IMR-90 (cell line): ENCODE measurements around the gene MAML2. TPM values are rescaled to one million over a fixed set of nuclear protein-coding genes. Genes with fewer than 3 reads are reported as not detected.

Experiments used
- ATAC-seq: fragments of 200-7000 bp; cut with Tn5 transposase; 2 replicates; pipeline ENCODE4 v1.9.1; 2020; ENCODE audit warnings: low read depth, mild to moderate bottlenecking, moderate library complexity
- BruUV-seq: library from RNA; stranded (reverse); fragments of 400-500 nt; replicated peaks from 2 replicates; lab custom pipeline; 2021; lab: Mats Ljungman, UMichigan
- CTCF ChIA-PET: fragments of 300-600 bp; formaldehyde crosslinking; extraction: SDS; loops from one replicate; lab custom pipeline; 2021; ENCODE audit warnings: antibody characterized with exemption; lab: Yijun Ruan, JAX
- POLR2A ChIA-PET: fragments of 300-600 bp; sonication (Branson Sonifier 250); formaldehyde crosslinking; loops from one replicate; lab custom pipeline; 2022; ENCODE audit warnings: antibody characterized with exemption; ENCODE audit not compliant: unreplicated experiment; lab: Charles Lee
- DNase-seq: peaks from one replicate; pipeline ENCODE4 v3.0.0; 2013
- H2AFZ ChIP-seq: replicated peaks from 2 replicates; pipeline ENCODE3; 2013; ENCODE audit warnings: low read length, mild to moderate bottlenecking; ENCODE audit not compliant: poor library complexity
- H2AK5ac ChIP-seq: 2 replicates; pipeline ENCODE4 v1.6.1; 2013; ENCODE audit warnings: low read depth, low read length, inconsistent platforms
- H2AK9ac ChIP-seq: replicated peaks from 2 replicates; pipeline ENCODE3; 2013; ENCODE audit warnings: mild to moderate bottlenecking, low read depth, low read length, moderate library complexity; ENCODE audit not compliant: poor library complexity
- H2BK120ac ChIP-seq: 2 replicates; pipeline ENCODE4 v1.6.1; 2013; ENCODE audit warnings: low read depth, low read length, inconsistent platforms
- H2BK15ac ChIP-seq: 3 replicates; pipeline ENCODE4 v1.6.1; 2013; ENCODE audit warnings: low read depth, low read length, inconsistent platforms
- H2BK20ac ChIP-seq: 2 replicates; pipeline ENCODE4 v1.6.1; 2013; ENCODE audit warnings: low read depth, mild to moderate bottlenecking, inconsistent platforms, low read length, moderate library complexity
- H2BK5ac ChIP-seq: 2 replicates; pipeline ENCODE4 v1.6.1; 2013; ENCODE audit warnings: mild to moderate bottlenecking, low read depth, low read length, inconsistent platforms; ENCODE audit not compliant: poor library complexity, severe bottlenecking
- H3K14ac ChIP-seq: replicated peaks from 2 replicates; pipeline ENCODE4 v1.6.1; 2013; ENCODE audit warnings: low read depth, low read length, inconsistent platforms
- H3K18ac ChIP-seq: 2 replicates; pipeline ENCODE4 v1.6.1; 2013; ENCODE audit warnings: low read depth, low read length, control low read depth
- H3K23ac ChIP-seq: 2 replicates; pipeline ENCODE4 v1.6.1; 2013; ENCODE audit warnings: low read depth, low read length, inconsistent platforms
- H3K27ac ChIP-seq: 2 replicates; pipeline ENCODE4 v1.5.1; 2013; ENCODE audit warnings: mild to moderate bottlenecking, control low read depth, low read length; ENCODE audit not compliant: insufficient read depth
- H3K27me3 ChIP-seq: 2 replicates; pipeline ENCODE4 v1.6.1; 2013; ENCODE audit warnings: low read length; ENCODE audit not compliant: control insufficient read depth, insufficient read depth
- H3K36me3 ChIP-seq: 2 replicates; pipeline ENCODE4 v1.6.1; 2013; ENCODE audit warnings: low read length, mixed read lengths; ENCODE audit not compliant: control insufficient read depth, insufficient read depth
- H3K4ac ChIP-seq: 2 replicates; pipeline ENCODE4 v1.6.1; 2013; ENCODE audit warnings: low read depth, low read length, inconsistent platforms
- H3K4me1 ChIP-seq: 2 replicates; pipeline ENCODE4 v1.6.1; 2013; ENCODE audit warnings: low read length, mixed read lengths; ENCODE audit not compliant: control insufficient read depth, insufficient read depth
- H3K4me2 ChIP-seq: 2 replicates; pipeline ENCODE4 v1.6.1; 2013; ENCODE audit warnings: low read depth, mild to moderate bottlenecking, control low read depth, low read length, moderate library complexity
- H3K4me3 ChIP-seq: 2 replicates; pipeline ENCODE4 v1.5.1; 2013; ENCODE audit warnings: low read depth, mild to moderate bottlenecking, control low read depth, low read length, moderate library complexity; ENCODE audit not compliant: insufficient read depth
- H3K56ac ChIP-seq: 2 replicates; pipeline ENCODE4 v1.6.1; 2013; ENCODE audit warnings: low read length, inconsistent platforms; ENCODE audit not compliant: insufficient read depth; ENCODE audit errors: extremely low read depth
- H3K79me1 ChIP-seq, 2 experiments: 2 replicates each; pipeline ENCODE4 v1.6.1; 2013; ENCODE audit warnings: low read length in 2 of 2, inconsistent platforms in 1 of 2, low read depth in 1 of 2
- H3K9ac ChIP-seq: 2 replicates; pipeline ENCODE4 v1.6.1; 2013; ENCODE audit warnings: low read depth, low read length, control low read depth
- H3K9me1 ChIP-seq: 2 replicates; pipeline ENCODE4 v1.6.1; 2013; ENCODE audit warnings: low read length, inconsistent platforms; ENCODE audit not compliant: insufficient read depth
- H3K9me3 ChIP-seq: 2 replicates; pipeline ENCODE4 v1.6.1; 2013; ENCODE audit warnings: low read length; ENCODE audit not compliant: control insufficient read depth, insufficient read depth
- H4K20me1 ChIP-seq: 2 replicates; pipeline ENCODE4 v1.6.1; 2013; ENCODE audit warnings: low read length, inconsistent platforms; ENCODE audit not compliant: insufficient read depth
- H4K5ac ChIP-seq: 2 replicates; pipeline ENCODE4 v1.6.1; 2013; ENCODE audit warnings: mild to moderate bottlenecking, low read depth, low read length, control low read depth
- H4K8ac ChIP-seq, 2 experiments: 2 replicates each; pipeline ENCODE4 v1.6.1; 2013; ENCODE audit warnings: low read depth in 2 of 2, low read length in 2 of 2, control low read depth in 1 of 2, inconsistent platforms in 1 of 2
- H4K91ac ChIP-seq: 2 replicates; pipeline ENCODE4 v1.6.1; 2013; ENCODE audit warnings: low read depth, low read length, inconsistent platforms; ENCODE audit not compliant: insufficient read depth
- BHLHE40 ChIP-seq: fragments of 150-350 bp; IDR thresholded peaks from 2 replicates; pipeline ENCODE4 v1.6.1; 2016; ENCODE audit warnings: mild to moderate bottlenecking, low read depth, low read length
- CHD1 ChIP-seq: IDR thresholded peaks from 2 replicates; pipeline ENCODE4 v1.6.1; 2012; ENCODE audit warnings: low read depth, low read length, improper control_type of control experiment
- FOS ChIP-seq: fragments of 150-350 bp; IDR thresholded peaks from 2 replicates; pipeline ENCODE4 v1.6.1; 2016; ENCODE audit warnings: low read depth, low read length
- MAFK ChIP-seq: IDR thresholded peaks from 2 replicates; pipeline ENCODE4 v1.6.1; 2012; ENCODE audit warnings: low read depth, low read length, improper control_type of control experiment
- SMC3 ChIP-seq: fragments of 150-350 bp; IDR thresholded peaks from 2 replicates; pipeline ENCODE4 v1.6.1; 2016; ENCODE audit warnings: low read depth, mild to moderate bottlenecking, antibody characterized with exemption, low read length, moderate library complexity
- USF2 ChIP-seq: fragments of 150-350 bp; IDR thresholded peaks from 2 replicates; pipeline ENCODE4 v1.6.1; 2017; ENCODE audit warnings: mild to moderate bottlenecking, antibody characterized with exemption, low read length, low read depth
- WGBS, 2 experiments: methylation state at CpG; one replicate each; pipeline versions ENCODE4 v1.1.5 to v1.1.7; 2013; ENCODE audit warnings: missing lambda C conversion rate in 2 of 2; ENCODE audit not compliant: insufficient read length in 1 of 2; ENCODE audit errors: extremely low coverage in 2 of 2; 5-methylcytosine and 5-hydroxymethylcytosine counted together
- dilution Hi-C: fragments of 300-500 bp; cut with HindIII; formaldehyde crosslinking; loops from one replicate; pipeline ENCODE4 v1.14.3; 2018; ENCODE audit warnings: low sequenced_read_pairs; ENCODE audit not compliant: unreplicated experiment
- in situ Hi-C: fragments of 300-500 bp; cut with MboI; formaldehyde crosslinking; loops from 3 replicates; pipeline ENCODE4 v1.14.3; 2019; ENCODE audit warnings: low sequenced_read_pairs, inconsistent platforms, mixed read lengths
- intact Hi-C: fragments of 100-400 bp; cut with micrococcal nuclease; formaldehyde crosslinking; loops from 2 replicates; pipeline ENCODE4 v1.10.0; 2022
- polyA plus RNA-seq, 3 experiments: library from polyadenylated mRNA; depleted of rRNA; stranded (reverse); fragments of >200 nt; gene quantifications; 2 replicates each; pipeline ENCODE4 v1.2.3, GENCODE V29; 2012; ENCODE audit warnings: low replicate concordance in 1 of 3
- total RNA-seq: library from RNA; depleted of rRNA; stranded (reverse); fragments of >200 nt; gene quantifications from 2 replicates; pipeline ENCODE4 v1.2.3, GENCODE V29; 2012

MAML2 gene
- total and polyA plus RNA-seq, 2 of the 4 experiments (the other 2 are of a cell fraction): 15.0 to 19.5 TPM

- no CpG with 5 or more reads among the region's 2 CpGs for WGBS, 2 experiments
- H3K18ac ChIP-seq: peak overlapping the region; percentile 55
- dilution Hi-C loops (no loop called here), in situ Hi-C loops (no loop called here), intact Hi-C loops (no loop called here)
- H3K4me1 ChIP-seq: peaks cover 22% of the 10 kb centered on the region
- no peaks in the 10 kb centered on the region for H3K9me3 ChIP-seq
- peak overlapping the region; percentile 99 for H3K23ac ChIP-seq
- no peak overlapping the region for H3K4me3 ChIP-seq
- peak; percentile 74 for DNase-seq
- H3K4me2 ChIP-seq: peak overlapping the region; percentile 53
- no TSS peak for BruUV-seq
- H3K9me1 ChIP-seq: peaks cover 16% of the 10 kb centered on the region
- peak overlapping the region; percentile 98 for H3K27ac ChIP-seq
- peak overlapping the region; percentile 4 to 89; a peak in 3 of 4 replicates for H4K8ac ChIP-seq
- peak overlapping the region; percentile 62 for H3K9ac ChIP-seq
- no peak overlapping the region for H2AFZ ChIP-seq
- peaks cover 2% of the 10 kb centered on the region; the same call in 1 of the 2 replicates for H3K36me3 ChIP-seq
- H3K56ac ChIP-seq: peak overlapping the region; percentile 38
- H2BK120ac ChIP-seq: peak overlapping the region; percentile 94
- H3K27me3 ChIP-seq: no peaks in the 10 kb centered on the region
- ATAC-seq: peak; percentile 24; the same call in 1 of the 2 replicates
- H2AK9ac ChIP-seq: peak overlapping the region; percentile 62
- peak overlapping the region; percentile 97 for H3K4ac ChIP-seq
- peak overlapping the region; percentile 98 for H2BK20ac ChIP-seq
- CTCF ChIA-PET: interaction anchor here (4.8 kb wide), 1 partner anchor 31 kb away, joined by 27 read pairs; the partner anchor contains the start of gene MAML2
- H3K14ac ChIP-seq: peak overlapping the region; percentile 95
- peaks cover 26 to 76% of the 10 kb centered on the region in 2 experiments; a peak in 3 of 4 replicates for H3K79me1 ChIP-seq
- peak overlapping the region; percentile 93 for H2BK5ac ChIP-seq
- H2BK15ac ChIP-seq: peak overlapping the region; percentile 92
- peak overlapping the region; percentile 99 for H2AK5ac ChIP-seq
- H4K91ac ChIP-seq: peak overlapping the region; percentile 91
- peak overlapping the region; percentile 17; the same call in 1 of the 2 replicates for H4K5ac ChIP-seq
- 0 out of 2 replicates have a peak, but pooled peaks have one; percentile 5 for TF ChIP-seq MAFK
- no peak for TF ChIP-seq CHD1
- TF ChIP-seq BHLHE40: peak; percentile 75
- TF ChIP-seq USF2: peak; percentile 54
- TF ChIP-seq SMC3: no peak
- TF ChIP-seq FOS: no peak
- POLR2A ChIA-PET: interaction anchor here (1.0 kb wide), 1 partner anchor 14 kb away, joined by 3 read pairs; no protein-coding TSS in a partner anchor
- no peaks in the 10 kb centered on the region for H4K20me1 ChIP-seq
Measured at GRCh38 chr11:96311120-96311568, 31.9 kb downstream of the MAML2 start.
